Stimulated activated CD4-positive, alpha-beta T cell treated with anti-CD3 and anti-CD28 coated beads, Interleukin-2, amount 100 ng/mL, for 48 hours (primary cell): Measurements from ENCODE around the gene AMPD1.

Experiments
- DNase-seq, 2 donors: peaks; one replicate each; pipeline ENCODE4 v3.0.0-alpha.2; 2020

AMPD1 gene

DNA sequence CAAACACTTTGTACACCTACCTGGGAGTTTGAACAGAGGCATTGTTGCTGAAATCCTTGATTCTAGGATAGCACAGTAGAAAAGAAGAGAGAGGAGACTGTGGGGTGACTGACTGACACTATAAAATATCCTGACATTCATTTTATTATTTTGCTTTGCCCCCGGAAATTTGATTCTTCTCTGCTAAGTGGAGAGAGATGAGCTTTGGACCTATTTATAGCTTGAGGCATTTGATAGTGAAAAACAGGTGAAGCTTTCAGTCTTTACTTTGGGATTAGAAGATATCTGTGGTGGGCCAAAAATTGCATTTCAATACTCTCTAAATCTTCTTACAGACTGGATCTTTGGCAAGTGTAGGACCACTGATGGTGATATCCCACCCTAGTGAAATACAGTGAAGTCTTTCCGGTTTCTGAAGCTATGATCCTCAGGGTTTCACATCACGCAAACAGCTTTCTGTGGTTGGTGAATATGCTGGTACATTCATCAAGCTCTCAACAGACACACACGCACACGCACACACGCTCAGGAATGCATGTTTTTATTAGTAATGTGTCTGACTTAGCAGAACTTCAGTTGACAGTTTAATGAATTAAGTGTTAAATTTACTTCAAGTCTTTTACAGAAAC lies at the start of gene AMPD1:
Gene AMPD1, minus strand, starts transcription at position 117 of the 629 bp plus-strand sequence. Its CDS starts 75 bp downstream, at position 42.
- DNase-seq = no peak

DNA sequence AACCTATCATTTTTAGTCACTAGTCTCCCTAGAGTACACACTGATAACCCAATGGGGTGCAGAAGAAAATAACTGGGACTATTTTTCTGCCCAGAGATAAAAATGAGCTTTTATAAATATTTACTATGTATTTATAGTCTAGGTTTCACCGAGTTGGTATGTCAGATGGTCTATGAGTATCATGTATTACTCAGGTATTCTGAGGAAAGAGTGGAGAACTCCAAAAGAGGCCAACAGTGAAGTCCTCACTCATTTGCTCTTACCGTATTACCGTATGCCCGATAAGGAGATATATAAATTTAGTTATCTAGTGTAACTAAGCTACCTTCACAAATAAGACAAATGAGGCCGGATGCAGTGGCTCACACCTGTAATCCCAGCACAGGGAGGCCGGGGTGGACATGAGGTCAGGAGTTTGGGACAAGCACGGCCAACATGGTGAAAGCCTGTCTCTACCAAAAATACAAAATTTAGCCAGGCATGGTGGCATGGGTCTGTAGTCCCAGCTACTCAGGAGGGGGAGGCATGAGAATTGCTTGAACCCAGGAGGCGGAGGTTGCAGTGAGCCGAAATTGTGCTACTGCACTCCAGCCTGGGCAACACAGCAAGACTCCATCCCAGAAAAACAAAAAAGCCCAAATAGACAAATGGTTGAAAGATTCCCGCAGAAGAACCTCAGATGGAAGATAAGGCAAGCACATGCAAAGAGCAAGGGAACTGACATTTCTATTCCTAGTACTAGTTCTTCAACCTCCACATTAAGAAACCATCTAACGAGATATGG lies 46.8 kb upstream of the AMPD1 start:
- DNase-seq = no peak

DNA sequence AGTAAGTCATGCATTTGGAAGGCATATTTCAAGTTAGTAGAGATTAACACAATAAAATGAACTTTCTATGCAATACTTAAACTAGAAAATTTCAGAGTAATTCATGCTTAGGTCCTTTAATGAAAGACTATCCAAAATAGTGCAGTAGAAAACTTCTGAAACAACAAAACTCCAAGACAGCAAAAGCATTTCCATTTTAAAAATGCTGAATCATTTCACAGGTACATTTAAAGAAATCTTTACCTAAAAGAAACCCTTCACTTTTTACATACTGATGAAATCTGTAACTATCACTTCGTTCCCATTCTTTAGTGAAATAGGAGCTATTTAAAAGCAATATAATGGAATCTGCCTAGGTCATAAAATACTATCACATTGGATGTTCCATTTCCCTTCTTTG lies 45.0 kb upstream of the AMPD1 start:
- no peak for DNase-seq

GRCh38 chr1:114737314-114737849 lies 42.0 kb upstream of the AMPD1 start:
- DNase-seq = no peak

DNA sequence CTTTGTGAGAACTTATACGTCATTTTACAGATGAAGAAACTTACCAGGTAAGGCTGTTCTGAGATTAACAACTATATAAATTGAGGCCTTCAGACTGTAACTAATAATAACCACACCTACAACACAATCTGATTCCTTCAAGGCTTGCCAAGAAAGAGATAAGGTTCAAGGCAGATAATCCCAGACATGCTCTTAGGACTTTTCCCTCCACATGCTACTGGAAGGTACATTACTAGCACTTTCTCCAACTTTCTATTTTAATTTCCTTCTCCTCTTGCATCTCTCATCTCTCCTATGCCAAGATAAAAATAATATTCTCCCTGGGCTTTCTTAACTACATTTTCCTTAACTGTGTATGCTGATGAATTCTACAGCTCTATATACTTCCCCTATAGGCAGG lies 40.1 kb upstream of the AMPD1 start:
- DNase-seq = no peak

- DNase-seq = no peak
Measured at GRCh38 chr1:114729782-114730181, 34.4 kb upstream of the AMPD1 start.

- DNase-seq = no peak
Measured at GRCh38 chr1:114728553-114728952, 33.2 kb upstream of the AMPD1 start.

DNA sequence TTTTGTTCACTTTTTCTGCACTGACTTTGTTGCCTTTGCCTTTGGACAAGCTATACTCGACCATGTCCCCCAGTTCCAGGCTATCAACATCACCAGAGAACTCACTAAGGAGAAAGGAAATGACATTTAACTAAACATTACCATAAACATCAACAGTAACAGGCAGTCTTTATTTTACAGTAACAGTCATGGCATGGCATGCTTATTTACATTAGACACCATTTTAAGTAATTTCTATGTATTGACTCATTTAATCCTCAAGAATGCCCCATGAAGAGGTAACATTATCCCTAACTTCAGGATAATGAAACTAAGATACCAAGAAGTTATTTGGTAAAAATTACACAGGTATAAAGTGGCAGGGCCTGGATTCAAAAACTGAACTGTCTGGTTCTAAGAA lies 29.9 kb upstream of the AMPD1 start:
- no peak for DNase-seq

DNA sequence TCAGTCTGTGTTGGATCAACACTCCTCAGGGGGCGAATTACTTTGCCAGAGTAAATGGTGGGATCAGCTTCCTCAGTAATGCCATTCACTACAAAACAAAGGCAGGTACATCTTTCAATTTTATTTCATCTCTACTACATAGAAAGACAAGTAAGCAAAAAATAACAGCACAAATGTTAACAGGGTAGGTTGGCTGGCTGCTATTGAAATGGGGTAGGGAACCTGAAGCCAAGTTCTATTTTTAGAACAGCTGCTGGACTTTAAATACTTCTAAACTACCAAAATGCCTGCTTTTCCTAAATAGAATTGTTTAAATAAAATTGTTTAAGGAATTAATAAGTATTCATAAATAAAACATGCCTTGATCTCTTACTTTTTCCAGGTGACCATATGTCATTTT lies 28.6 kb upstream of the AMPD1 start:
- no peak for DNase-seq

- DNase-seq = no peak
Measured at GRCh38 chr1:114723457-114723856, 28.1 kb upstream of the AMPD1 start.

DNA sequence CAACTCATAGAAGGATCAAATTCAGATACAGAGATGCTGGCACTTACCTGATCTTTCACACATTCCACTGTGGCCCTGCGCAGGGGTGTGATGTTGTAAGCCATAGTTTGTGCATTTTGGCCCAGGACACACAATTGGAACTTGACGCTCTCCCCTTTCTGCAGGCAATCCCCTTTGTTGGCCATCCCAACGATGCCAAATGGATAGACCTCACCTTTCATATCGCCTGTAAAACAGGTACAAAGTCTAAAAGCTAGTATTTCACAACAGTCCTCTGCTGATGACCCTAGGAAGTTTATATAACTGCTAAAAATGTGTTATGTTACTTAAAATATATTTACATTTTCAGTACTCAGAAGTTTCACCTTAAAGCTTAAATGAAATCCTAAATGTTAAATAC lies 25.1 kb upstream of the AMPD1 start:
- DNase-seq = no peak

DNA sequence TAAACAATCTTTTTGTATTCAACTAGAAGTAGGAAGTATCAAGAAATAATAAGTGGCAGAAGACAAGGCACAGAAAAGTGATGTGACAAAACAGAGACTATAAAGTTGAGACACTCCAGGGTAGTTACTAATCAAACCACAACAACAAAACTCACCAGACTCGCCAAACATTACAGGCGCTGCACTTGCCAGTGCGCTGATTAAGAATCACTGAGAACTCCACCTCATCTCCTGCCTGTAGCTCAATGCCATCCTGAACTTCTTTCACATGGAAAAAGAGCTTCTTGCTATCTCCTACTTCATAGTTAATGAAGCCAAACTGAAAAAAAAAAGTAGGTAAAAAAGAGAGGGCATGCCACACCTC lies 24.1 kb upstream of the AMPD1 start:
- DNase-seq = no peak

DNA sequence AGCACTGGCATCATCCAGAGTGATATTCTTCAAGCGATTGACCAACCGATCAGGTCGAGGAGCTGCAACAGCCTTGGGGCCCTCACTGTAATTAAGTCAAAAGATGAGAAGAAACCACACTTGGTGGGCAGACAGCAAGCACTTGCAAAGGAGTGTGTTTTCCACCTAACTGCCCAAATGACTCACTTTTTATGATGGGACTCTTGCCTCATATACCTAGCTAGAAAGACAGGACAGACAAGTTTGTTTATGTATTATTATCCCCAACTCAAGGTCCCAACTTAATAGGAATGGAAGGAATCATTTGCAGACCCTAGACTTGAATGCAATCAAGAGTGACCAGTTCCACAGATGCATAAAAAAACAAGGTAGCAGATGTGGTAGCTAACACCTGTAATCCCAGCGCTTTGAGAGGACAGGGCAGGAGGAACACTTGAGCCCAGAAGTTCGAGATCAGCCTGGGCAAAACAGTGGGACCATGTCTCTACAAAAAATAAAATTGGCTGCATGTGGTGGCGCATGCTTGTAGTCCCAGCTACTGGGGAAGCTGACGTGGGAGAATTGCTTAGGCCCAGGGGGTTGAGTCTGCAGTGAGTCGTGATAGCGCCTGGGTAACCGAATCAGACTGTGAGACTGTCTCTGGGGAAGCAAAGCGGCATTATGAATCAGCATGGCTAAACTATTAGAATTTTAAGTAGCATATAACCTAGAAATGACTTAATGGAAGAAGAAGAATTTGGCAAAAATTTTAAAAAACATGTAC lies 23.5 kb upstream of the AMPD1 start:
- peak; percentile 2 to 16 for DNase-seq

- DNase-seq = peak; percentile 93 to 94
Measured at GRCh38 chr1:114716304-114717170, 21.2 kb upstream of the AMPD1 start, which contains the start of gene NRAS. NRAS (minus strand) TSS chr1:114716771; CDS start chr1:114716160, 611 bp downstream.

- DNase-seq = no peak
Measured at GRCh38 chr1:114715952-114716303, 20.6 kb upstream of the AMPD1 start.

DNA sequence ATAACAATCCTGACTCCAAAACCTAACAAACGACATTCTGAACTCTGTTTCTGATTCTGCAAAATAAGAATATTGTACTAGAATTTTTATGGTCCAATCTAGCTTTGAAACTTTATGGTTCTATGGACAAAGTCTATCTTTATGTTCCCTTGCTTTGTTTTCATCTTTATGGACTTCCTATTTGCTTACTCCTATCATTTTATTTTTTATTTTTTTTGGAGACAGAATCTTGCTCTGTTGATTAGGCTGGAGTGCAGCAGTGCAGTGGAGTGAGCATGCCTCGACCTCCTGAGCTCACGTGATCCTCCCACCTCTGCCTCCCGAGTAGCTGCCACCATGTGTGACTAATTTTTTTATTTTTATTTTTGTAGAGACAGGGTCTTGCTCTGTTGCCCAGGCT lies 17.6 kb upstream of the AMPD1 start:
- no peak for DNase-seq

GRCh38 chr1:114710360-114710759 lies 15.0 kb upstream of the AMPD1 start:
- no peak for DNase-seq

DNA sequence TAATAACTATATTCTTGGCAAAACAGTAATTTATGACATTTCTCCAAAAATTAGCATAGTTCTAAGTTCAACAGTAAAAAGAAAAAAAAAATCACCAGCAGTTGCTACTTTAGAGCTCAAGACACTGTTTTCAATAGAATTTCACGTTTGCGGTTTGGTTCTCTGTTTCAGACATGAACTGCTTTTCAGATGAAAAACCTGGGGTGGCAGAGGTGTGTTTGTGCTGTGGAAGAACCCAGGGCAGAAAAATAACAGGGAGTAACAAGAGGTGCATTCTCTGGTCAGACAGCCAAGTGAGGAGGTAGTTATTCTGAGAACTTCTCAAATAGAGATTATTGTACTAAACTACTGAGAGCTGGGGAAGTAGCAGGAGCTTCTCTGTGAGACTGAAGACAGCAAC lies 12.3 kb upstream of the AMPD1 start:
- DNase-seq = no peak

- no peak for DNase-seq
Measured at GRCh38 chr1:114703242-114703641, 7.9 kb upstream of the AMPD1 start.

GRCh38 chr1:114702737-114703136 lies 7.4 kb upstream of the AMPD1 start:
- DNase-seq = no peak

DNA sequence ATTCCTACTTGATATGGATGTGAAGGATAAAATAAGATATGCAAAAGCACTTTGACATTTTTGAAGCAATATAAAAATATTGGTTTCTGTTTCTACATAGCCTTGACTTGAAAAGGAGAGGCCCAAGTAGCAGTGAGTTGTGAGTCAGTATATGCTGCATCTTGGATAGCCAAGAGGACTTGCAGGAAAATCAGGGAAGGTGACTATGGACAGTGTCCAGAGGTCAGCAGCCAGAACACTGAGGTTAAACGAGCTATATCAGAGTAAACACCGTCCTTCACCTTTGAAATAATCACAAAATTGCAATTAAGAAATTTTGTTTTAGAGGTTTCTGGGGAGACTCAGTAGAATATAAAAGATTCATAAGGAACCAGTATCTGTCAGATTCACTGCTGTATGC lies 6.6 kb upstream of the AMPD1 start:
- DNase-seq = no peak

GRCh38 chr1:114700036-114700600 lies 4.8 kb upstream of the AMPD1 start:
- DNase-seq = no peak
